Nephron (organoid): ENCODE measurements around the gene NR2F2.

Source experiments
- H3K27ac Mint-ChIP-seq, 3 experiments: 2 replicates each; pipeline ENCODE4 v1.8.0; 2020; ENCODE audit warnings: mixed read lengths in 3 of 3, mild to moderate bottlenecking in 2 of 3, moderate library complexity in 1 of 3
- H3K27me3 Mint-ChIP-seq: 2 replicates; pipeline ENCODE4 v1.8.0; 2021; ENCODE audit warnings: low read depth, mild to moderate bottlenecking, moderate library complexity, mixed read lengths
- H3K36me3 Mint-ChIP-seq: 2 replicates; pipeline ENCODE4 v1.8.0; 2020; ENCODE audit warnings: low read depth, mixed read lengths
- H3K4me1 Mint-ChIP-seq: 2 replicates; pipeline ENCODE4 v1.8.0; 2020; ENCODE audit warnings: mixed read lengths
- H3K4me3 Mint-ChIP-seq, 3 experiments: 2 replicates each; pipeline ENCODE4 v1.8.0; 2020; ENCODE audit warnings: mild to moderate bottlenecking in 3 of 3, mixed read lengths in 3 of 3, moderate library complexity in 2 of 3
- H3K9me3 Mint-ChIP-seq: 2 replicates; pipeline ENCODE4 v1.8.0; 2020; ENCODE audit warnings: mixed read lengths
- CTCF ChIP-seq, 3 experiments: fragments of 200-600 bp; sonication (generic); IDR thresholded peaks; one replicate each; pipeline ENCODE4 v1.5.0; 2021; ENCODE audit warnings: antibody characterized with exemption in 3 of 3; ENCODE audit not compliant: unreplicated experiment in 3 of 3

The NR2F2 gene

GRCh38 chr15:96330450-96331143 is at the start of gene NR2F2:
TSS of gene NR2F2 (plus strand) at chr15:96330700. CDS start at chr15:96332106, 1,406 bp downstream.
- Mint-ChIP-seq H3K27ac (peak within 1 kb of the TSS; percentile 99 to 100 (median 99)), H3K4me3 (peak within 1 kb of the TSS; percentile 99 to 100 (median 99)), H3K36me3 (peaks cover 40% of the 10 kb centered on the region), H3K27me3 (peaks cover 11% of the 10 kb centered on the region), H3K9me3 (peaks cover 2% of the 10 kb centered on the region), H3K4me1 (peaks cover 21% of the 10 kb centered on the region)
- TF ChIP-seq CTCF (IDR thresholded peaks at IDR 0.05; ENCODE audit: unreplicated experiment in 3 of 3) = no peak

DNA sequence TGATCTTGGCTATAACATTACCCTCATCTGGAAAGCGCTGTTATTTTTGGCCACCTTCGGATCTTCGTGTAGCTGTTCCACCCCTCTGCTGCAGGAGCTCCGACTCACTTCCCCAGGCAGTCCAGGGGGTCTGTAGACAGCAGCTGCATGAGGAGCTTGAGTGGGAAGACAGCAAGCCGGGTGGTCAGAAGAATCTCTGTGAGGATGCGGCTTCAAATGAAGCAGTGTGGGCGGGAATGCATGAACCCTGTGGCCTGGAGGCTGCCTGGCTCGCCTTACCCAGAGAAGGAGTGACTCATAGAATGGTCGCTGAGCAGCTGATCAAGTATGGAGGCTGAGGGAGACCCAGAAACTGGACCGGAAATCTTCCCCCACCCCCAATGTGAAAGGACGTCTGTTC is 45.2 kb upstream of the NR2F2 start:
- TF ChIP-seq CTCF (IDR thresholded peaks at IDR 0.05; ENCODE audit: unreplicated experiment in 3 of 3) = no peak
- H3K9me3 Mint-ChIP-seq = peaks cover 10% of the 10 kb centered on the region
- no peaks in the 10 kb centered on the region for H3K27me3 Mint-ChIP-seq
- peaks cover 35% of the 10 kb centered on the region for H3K4me1 Mint-ChIP-seq
- peak overlapping the region in 2 of 3 experiments; percentile 40 to 50 for H3K4me3 Mint-ChIP-seq
- H3K36me3 Mint-ChIP-seq = peaks cover 93% of the 10 kb centered on the region
- H3K27ac Mint-ChIP-seq = peak overlapping the region; percentile 70 to 94 (median 90)

DNA sequence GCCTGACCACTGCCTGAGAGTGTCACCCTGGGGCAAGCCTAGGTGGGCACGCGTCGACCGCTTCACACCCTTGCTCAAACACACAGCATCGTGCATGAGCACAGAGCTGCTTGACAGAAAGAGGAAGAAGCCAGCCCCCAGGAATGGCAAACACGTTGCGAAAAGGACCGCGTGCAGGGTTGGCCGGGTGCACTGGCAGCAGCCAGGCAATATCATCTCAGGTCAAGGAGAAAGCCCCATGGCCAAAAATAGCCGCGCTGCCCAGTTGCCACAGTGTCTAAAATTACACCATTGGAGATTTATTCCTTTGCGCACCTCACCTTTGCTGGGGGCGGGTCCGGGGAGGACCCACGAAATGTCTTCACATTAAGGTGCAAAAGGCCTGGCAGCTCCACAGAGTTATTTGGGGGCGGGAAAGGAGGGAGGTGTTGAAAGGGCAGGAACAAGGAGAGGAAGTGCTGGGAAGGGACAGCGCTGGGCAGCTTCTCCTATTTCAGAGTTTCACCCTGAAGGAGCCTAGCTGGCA is 44.7 kb upstream of the NR2F2 start:
- Mint-ChIP-seq H3K36me3 (peaks cover 93% of the 10 kb centered on the region), H3K4me3 (peak overlapping the region in 1 of 3 experiments; percentile 30), H3K4me1 (peaks cover 35% of the 10 kb centered on the region), H3K27ac (peak overlapping the region; percentile 70 to 94 (median 90)), H3K27me3 (no peaks in the 10 kb centered on the region), H3K9me3 (peaks cover 10% of the 10 kb centered on the region)
- TF ChIP-seq CTCF (IDR thresholded peaks at IDR 0.05; ENCODE audit: unreplicated experiment in 3 of 3) = no peak

DNA sequence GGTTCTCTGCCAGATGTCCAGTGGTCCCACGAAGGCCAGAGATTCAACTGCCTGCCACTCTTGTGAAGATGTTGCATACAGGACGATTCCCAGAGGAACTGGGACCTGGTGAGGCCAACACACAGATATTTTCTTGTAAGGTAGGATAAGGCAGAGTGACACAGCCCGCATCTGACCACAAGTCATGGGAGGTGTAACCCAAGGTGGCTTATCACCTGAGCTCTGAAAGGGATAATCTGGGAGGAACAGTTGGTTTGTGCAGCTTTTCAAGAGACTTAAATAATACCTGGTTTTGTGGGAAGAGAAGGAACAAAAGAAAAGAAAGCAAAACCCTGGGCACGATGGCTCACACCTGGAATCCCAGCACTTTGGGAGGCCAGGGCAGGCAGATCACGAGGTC is 39.8 kb upstream of the NR2F2 start:
- Mint-ChIP-seq H3K27ac (peak overlapping the region in 2 of 3 experiments; percentile 54 to 57), H3K36me3 (peaks cover 78% of the 10 kb centered on the region), H3K4me1 (peaks cover 18% of the 10 kb centered on the region), H3K4me3 (no peak overlapping the region), H3K9me3 (no peaks in the 10 kb centered on the region), H3K27me3 (no peaks in the 10 kb centered on the region)
- no peak for TF ChIP-seq CTCF (IDR thresholded peaks at IDR 0.05; ENCODE audit: unreplicated experiment in 3 of 3)

DNA sequence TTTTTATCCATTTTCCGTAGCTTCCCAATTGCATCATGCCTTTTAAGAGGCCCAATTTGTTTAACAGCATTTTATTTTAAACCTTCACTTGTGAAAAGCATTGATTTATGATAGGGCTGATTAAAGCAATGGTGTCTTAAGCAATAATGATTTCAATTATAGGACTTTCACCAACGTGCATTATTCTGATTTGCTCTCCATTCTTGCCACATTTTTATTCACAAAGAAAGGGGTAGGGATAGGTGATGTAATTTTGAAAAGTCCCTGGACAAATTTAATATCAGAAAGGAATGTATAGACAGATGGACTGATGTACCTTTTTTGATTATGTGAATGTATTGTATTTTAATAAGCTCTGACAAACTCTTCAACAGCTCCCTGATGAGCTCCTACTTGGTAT is 37.9 kb upstream of the NR2F2 start:
- Mint-ChIP-seq H3K27me3 (no peaks in the 10 kb centered on the region), H3K9me3 (peaks cover 8% of the 10 kb centered on the region), H3K4me1 (no peaks in the 10 kb centered on the region), H3K4me3 (no peak overlapping the region), H3K27ac (no peak overlapping the region), H3K36me3 (peaks cover 79% of the 10 kb centered on the region)
- TF ChIP-seq CTCF (IDR thresholded peaks at IDR 0.05; ENCODE audit: unreplicated experiment in 3 of 3) = no peak

DNA sequence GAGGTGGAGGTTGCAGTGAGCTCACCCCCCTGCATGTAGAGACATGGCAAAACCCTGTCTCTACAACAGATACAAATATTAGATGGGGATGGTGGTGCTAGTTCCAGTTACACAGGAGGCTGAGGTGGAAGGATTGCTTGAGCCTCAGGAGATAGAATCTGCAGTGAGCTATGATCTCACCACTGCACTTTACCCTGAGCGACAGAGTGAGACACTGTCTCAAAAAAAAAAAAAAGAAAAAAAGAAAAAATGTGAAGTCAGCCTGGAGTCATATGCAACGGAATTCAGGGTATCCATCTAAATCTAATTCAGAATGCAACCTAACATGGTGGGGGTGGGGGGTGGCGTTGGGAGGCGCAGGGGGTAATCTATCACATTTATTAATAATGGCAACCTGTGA is 37.1 kb upstream of the NR2F2 start:
- no peak for TF ChIP-seq CTCF (IDR thresholded peaks at IDR 0.05; ENCODE audit: unreplicated experiment in 3 of 3)
- H3K9me3 Mint-ChIP-seq = peaks cover 16% of the 10 kb centered on the region
- no peak overlapping the region for H3K27ac Mint-ChIP-seq
- no peaks in the 10 kb centered on the region for H3K4me1 Mint-ChIP-seq
- H3K4me3 Mint-ChIP-seq = no peak overlapping the region
- peaks cover 79% of the 10 kb centered on the region for H3K36me3 Mint-ChIP-seq
- no peaks in the 10 kb centered on the region for H3K27me3 Mint-ChIP-seq
